Measurements from ENCODE around the gene FADS2.

FADS2 gene

GRCh38 chr11:61885784-61886580 lies 57.9 kb downstream of the FADS2 start:
- no peak for TF ChIP-seq CTCF (IDR thresholded peaks at IDR 0.05; ENCODE audit: low read depth, low read length)
- Histone ChIP-seq H3K4me3 (ENCODE audit: low read depth, low read length) (no peak overlapping the region), H3K36me3 (no peaks in the 10 kb centered on the region), H3K9me3 (no peaks in the 10 kb centered on the region), H3K27me3 (no peaks in the 10 kb centered on the region), H3K4me1 (peaks cover 6% of the 10 kb centered on the region; the same call in 1 of the 2 replicates)
- no peak for DNase-seq

- Histone ChIP-seq H3K9me3 (no peaks in the 10 kb centered on the region), H3K36me3 (no peaks in the 10 kb centered on the region), H3K4me1 (peaks cover 6% of the 10 kb centered on the region; the same call in 1 of the 2 replicates), H3K4me3 (ENCODE audit: low read depth, low read length) (no peak overlapping the region), H3K27me3 (no peaks in the 10 kb centered on the region)
- DNase-seq: no peak
- TF ChIP-seq CTCF (IDR thresholded peaks at IDR 0.05; ENCODE audit: low read depth, low read length): no peak
Measured at GRCh38 chr11:61886643-61887042, 58.5 kb downstream of the FADS2 start.

GRCh38 chr11:61887839-61888494 lies 59.9 kb downstream of the FADS2 start:
- no peak for DNase-seq
- Histone ChIP-seq H3K9me3 (no peaks in the 10 kb centered on the region), H3K36me3 (no peaks in the 10 kb centered on the region), H3K4me3 (ENCODE audit: low read depth, low read length) (no peak overlapping the region), H3K27me3 (no peaks in the 10 kb centered on the region), H3K4me1 (peaks cover 6% of the 10 kb centered on the region; the same call in 1 of the 2 replicates)
- TF ChIP-seq CTCF (IDR thresholded peaks at IDR 0.05; ENCODE audit: low read depth, low read length): no peak

GRCh38 chr11:61888590-61888989 lies 60.5 kb downstream of the FADS2 start:
- H3K9me3 ChIP-seq: no peaks in the 10 kb centered on the region
- H3K27me3 ChIP-seq: no peaks in the 10 kb centered on the region
- H3K36me3 ChIP-seq: no peaks in the 10 kb centered on the region
- TF ChIP-seq CTCF (IDR thresholded peaks at IDR 0.05; ENCODE audit: low read depth, low read length): no peak
- peaks cover 6% of the 10 kb centered on the region; the same call in 1 of the 2 replicates for H3K4me1 ChIP-seq
- no peak for DNase-seq
- H3K4me3 ChIP-seq (ENCODE audit: low read depth, low read length): no peak overlapping the region

- H3K4me1 ChIP-seq: peaks cover 6% of the 10 kb centered on the region; the same call in 1 of the 2 replicates
- DNase-seq: no peak
- H3K9me3 ChIP-seq: no peaks in the 10 kb centered on the region
- no peaks in the 10 kb centered on the region for H3K27me3 ChIP-seq
- H3K4me3 ChIP-seq (ENCODE audit: low read depth, low read length): no peak overlapping the region
- H3K36me3 ChIP-seq: no peaks in the 10 kb centered on the region
- TF ChIP-seq CTCF (IDR thresholded peaks at IDR 0.05; ENCODE audit: low read depth, low read length): no peak
Measured at GRCh38 chr11:61889831-61890230, 61.7 kb downstream of the FADS2 start.
